GM20431 (cell line): ENCODE measurements around the gene THRAP3.
"Not testable (repeated sequence)": the region's sequence is repeated elsewhere in the genome, so short reads cannot be mapped to it uniquely, and the experiment has no call there.

Source experiments
- in situ Hi-C: fragments of 300-500 bp; cut with MseI, MboI; formaldehyde crosslinking; loops from one replicate; pipeline ENCODE4 v1.15.0; 2020; ENCODE audit warnings: low sequenced_read_pairs; ENCODE audit not compliant: unreplicated experiment

The THRAP3 gene

GRCh38 chr1:36223996-36224536 is at the start of gene THRAP3:
Gene THRAP3, plus strand, starts transcription at chr1:36224443. Its CDS starts 58,121 bp downstream, at chr1:36282564.
- in situ Hi-C loops: no loop called here

GRCh38 chr1:36174713-36175112 is 49.5 kb upstream of the THRAP3 start:
- in situ Hi-C loops: no loop called here

DNA sequence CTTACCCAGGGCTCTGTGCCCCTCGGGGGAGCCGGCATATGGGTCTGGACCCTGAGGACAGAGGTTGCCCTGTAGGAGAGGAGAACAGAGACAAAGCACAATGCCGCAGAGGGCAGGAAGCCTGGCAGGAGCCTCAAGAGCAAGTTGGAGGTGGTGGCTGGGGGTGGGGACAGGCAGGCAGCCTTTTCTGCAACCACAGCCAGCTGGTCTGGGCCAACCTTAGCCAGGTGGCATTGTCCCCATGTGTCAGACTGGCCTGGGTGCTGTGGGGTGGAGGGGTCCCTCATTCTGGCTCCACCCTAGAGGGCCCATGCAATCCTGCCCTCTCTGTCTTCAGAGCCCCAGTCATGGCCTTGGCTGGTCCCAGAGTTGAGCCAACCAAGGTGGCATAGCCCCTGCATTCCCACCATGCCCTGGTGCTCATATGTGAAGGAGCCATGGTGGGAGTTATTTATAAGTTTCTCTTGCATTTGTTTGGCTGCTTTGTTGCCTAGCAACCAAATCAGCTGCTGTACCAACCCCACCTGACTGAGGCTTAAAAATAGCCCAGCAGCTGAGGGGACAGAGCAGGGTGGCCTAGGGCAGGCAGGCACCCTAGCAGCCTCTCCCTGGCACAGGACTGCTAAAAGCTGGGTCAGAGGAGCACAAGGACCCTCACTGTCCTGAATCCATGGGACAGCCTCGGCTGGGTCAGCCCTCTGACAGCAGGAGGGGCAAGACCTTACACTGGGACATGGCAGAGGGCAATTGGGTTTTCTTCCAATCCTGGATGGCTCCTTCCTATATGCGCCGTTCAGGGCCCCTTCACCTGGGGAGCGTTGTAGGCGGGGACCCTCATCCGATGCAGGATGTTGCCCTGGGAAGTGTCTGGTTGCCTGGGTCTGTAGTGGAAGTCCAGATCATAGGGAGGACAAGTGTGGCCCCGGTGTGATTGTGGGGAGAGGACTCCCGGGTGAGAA is 48.8 kb upstream of the THRAP3 start:
- in situ Hi-C loops: no loop called here

DNA sequence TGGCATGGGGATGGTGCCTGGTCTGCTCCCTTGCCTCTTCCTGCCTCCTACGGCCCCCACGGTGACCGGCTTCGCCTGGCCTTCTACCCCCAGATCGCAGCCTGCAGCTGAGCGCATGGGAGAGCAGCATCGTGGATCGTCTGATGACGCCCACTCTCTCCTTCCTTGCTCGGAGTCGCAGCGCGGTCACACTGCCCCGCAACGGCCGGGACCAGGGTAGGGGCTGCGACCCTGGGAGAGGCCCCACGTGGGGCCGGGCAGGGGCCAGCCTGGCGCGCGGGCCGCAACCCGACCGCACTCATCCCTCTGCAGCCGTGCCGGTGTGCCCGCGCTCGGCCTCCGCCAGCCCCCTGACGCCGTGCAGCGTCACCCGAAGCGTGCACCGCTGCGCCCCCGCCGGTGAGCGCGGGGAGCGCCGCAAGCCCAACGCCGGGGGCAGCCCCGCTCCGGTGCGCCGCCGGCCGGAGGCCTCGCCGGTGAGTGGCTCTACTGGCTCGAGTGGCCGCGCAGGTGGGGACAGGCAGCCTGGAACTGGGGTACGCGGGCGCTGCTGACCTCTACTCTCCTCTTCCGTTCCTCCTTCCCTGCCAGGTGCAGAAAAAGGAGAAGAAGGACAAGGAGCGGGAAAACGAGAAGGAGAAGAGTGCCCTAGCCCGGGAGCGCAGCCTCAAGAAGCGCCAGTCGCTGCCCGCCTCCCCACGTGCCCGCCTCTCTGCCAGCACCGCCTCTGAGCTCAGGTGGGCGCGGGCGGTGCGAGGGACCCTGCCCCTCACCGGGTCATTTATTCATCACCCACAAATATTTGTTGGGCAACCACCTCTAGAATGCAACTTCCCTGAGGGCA is 47.9 kb upstream of the THRAP3 start:
- in situ Hi-C loops: no loop called here

DNA sequence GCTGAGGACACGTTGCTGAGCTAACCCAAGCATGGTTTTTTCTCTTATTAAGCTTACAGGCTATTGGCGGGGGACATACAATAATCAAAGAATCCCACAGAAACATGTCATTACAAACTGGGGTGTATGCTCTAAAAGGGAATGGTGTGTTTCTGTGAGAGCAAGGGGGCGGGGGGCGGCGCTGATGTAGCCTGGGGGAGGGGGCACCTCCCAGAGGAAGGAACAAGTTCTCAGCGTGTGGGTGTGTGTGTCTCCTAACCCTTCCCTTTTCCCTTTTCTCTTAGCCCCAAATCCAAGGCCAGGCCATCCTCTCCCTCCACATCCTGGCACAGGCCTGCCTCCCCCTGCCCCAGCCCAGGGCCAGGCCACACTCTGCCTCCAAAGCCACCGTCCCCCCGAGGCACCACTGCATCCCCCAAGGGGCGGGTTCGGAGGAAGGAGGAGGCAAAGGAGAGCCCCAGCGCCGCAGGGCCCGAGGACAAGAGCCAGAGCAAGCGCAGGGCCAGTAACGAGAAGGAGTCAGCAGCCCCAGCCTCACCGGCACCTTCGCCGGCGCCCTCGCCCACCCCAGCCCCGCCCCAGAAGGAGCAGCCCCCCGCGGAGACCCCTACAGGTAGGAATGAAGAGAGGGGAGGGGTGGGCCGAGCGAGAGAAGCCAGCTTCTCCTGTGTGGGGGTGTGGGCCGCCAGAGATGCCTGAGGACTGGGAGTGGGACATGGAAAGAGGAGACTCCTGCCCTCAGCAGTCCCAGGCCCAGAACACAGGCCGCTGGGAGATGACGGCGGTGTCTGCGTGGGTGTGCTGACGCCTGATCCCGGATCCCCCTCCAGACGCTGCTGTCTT is 46.4 kb upstream of the THRAP3 start:
- in situ Hi-C loops: no loop called here

DNA sequence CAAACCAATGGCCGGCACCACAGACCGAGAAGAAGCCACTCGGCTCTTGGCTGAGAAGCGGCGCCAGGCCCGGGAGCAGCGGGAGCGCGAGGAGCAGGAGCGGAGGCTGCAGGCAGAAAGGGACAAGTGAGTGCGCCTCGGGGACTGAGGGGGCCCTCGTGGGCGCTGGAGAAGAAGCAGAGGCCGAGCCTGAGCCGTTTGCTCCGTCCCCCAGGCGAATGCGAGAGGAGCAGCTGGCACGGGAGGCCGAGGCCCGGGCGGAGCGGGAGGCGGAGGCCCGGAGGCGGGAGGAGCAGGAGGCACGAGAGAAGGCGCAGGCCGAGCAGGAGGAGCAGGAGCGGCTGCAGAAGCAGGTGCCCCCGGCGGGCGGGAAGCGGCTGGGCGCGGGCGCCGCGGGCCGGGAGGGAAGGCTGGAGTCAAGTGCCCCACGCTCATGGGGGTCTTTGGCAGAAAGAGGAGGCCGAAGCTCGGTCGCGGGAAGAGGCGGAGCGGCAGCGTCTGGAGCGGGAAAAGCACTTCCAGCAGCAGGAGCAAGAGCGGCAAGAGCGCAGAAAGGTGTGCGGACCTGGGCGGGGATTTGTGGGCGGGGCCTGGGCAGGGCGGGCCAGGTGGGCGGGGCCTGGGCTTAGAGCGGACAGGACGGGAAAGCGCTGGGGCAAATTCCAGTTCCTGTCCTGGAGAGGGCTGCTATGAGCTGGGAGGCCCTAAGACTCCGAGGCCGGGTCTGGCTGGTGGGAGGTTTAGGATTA is 45.6 kb upstream of the THRAP3 start:
- in situ Hi-C loops: no loop called here

DNA sequence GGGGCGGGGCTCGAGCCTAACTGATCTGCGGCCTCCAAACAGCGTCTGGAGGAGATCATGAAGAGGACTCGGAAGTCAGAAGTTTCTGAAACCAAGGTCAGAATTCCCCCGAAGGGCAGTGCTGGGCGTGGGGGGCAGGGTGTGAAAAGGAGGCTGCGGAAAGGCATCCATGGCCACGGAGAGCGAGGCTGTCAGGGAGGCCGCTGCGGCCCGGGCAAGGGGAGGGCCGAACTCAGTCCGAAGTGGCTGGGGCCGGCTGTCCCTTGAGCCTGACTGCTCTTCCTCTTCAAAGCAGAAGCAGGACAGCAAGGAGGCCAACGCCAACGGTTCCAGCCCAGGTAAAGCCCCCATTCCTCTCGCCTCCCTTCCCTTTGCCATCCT is 45.0 kb upstream of the THRAP3 start:
- in situ Hi-C loops: no loop called here

DNA sequence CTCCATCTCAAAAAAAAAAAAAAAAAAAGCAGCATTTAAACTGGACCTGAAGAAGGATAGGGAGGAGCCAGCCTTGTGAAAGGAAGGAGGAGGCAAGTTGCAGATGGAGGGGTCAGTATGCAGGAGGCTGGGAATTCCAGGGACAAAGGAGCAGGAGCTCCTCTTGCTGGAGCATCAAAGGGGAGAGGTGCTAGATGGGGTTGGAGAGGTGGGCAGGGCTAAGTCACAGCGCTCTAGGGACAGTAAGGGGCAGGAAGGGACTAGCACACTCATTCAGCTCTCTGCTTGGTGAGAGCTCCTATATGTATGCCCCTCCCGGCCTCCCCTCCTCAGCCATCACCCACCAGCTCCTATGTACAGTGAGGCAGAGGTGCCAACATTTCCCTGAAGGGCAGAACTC is 41.5 kb upstream of the THRAP3 start:
- in situ Hi-C loops: no loop called here

DNA sequence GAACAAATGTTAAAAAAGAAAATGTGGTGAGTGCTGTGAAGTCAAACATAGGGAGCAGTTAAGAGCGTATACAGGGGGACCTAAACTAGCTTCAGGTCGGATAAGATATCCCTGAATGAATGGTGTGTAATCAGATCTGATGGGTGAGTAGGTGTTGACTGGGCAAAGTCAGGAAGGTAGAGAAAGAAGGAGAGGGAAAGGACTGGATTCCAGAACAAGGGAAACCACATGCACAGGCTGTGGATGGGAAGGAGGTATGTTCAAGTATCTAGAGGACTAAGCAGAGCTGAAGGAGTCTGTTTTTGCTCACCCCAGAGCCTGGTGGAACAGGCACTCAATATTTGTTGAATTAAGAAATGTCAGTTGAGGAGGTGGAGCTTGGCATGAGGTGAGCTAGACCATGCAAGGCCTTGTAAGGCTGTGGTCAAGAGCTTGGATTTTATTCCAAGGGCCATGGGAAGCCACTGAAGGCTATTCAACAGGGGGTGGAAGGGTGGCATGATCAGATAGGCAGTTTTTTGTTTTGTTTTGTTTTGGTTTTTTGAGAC is 40.9 kb upstream of the THRAP3 start:
- in situ Hi-C loops: no loop called here

DNA sequence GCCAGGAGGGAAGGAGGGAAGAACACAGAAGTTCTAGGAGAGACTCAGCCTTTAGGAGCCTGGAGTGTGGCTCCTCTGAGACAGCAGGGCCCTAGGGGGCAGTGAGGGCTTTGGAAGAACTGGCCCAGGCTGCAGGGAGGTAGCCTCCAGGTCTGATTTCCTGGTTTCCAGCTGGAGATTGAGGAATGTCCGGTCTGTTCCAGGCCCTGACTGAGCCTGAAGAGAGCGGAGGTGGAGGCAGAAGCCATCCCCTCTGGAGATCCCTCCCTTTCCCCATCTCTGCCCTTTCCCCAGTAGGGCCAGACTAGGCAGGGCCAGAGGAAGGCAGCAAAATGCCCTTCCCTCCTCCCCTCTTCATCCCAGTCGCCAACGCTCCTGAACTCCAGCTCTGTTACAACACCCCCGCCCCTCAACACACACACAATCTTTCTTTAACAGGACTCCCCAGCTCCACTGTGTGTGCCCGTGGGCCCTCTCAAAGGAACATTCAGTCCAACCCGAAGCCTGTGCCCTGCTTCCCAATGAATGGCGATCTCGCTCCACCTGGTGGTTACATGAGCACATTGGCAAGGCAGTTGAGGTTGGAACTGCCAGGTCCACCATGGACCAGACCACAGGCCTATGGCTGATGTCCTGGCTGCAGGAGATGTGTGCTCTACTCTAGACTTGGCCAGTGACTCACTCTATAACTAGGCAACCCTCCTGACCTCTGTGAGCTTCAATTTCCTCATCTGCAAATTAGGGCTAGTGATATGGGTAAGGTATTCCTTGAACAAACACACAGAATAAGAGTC is 36.2 kb upstream of the THRAP3 start:
- in situ Hi-C loops: no loop called here

DNA sequence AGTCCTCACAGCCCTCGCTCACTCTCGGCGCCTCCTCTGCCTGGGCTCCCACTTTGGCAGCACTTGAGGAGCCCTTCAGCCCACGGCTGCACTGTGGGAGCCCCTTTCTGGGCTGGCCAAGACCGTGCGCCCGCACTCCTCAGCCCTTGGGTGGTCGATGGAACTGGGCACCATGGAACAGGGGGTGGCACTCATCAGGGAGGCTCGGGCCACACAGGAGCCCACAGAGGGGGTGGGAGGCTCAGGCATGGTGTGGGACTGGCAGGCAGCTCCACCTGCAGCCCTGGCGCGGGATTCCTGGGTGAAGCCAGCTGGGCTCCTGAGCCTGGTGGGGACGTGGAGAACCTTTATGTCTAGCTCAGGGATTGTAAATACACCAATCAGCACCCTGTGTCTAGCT is 27.4 kb upstream of the THRAP3 start:
- in situ Hi-C loops: not testable (repeated sequence)

DNA sequence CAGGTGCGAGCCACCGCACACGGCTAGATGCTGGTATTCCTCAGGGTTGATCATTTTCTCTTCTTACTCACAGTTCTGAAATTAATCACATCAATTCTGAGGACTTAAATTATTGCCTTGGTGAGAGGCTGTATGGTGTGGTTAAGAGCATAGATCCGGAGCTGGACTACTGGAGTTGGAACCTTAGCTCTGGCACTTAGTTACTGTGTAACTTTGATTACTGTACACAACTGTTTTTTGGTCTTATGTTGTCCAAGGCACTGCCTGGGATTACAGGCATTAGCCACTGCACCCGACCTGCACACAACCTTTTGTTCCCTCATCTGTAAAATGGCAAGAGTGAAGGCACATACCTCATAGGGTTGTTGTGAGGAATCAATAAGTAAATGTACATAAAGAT is 25.6 kb upstream of the THRAP3 start:
- in situ Hi-C loops: no loop called here

DNA sequence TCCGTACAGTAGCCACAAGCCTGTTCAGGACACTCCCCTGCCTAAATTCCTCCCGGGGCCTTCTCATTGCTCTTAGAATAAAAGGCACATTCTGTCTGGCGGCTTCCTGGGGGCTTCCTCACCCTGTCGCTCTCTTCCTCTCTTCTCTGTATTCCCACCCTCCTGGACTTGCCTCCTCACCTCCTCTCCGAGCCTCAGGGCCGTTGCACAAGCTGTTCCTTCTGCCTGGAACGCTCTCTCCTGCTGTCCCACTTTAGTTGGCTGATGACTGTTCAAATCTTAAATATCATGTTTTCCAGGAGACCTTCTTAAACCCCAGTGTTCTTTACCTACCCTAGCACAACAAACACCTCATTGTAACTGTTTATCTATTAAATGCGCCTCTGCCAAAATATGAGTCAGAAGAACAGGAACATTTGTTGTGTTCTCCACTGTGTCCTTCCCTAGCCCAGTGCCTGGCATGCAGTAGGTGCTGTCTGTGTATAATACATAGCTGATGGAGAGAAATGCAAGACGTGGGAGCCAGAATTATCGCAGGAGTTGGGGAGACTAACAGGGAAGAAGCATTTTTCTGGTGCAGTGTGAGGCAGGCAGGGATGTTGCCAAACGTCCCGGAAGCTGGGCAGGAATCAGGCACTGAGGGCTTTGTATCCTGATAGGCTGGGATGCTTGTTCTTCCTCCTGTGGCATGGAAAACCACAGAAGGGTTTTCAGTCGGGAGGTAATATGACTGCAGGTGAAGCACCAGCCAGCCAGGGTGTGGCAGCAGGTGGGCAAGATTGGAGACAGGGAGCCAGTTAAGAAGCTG is 24.1 kb upstream of the THRAP3 start:
- in situ Hi-C loops: no loop called here

- in situ Hi-C loops: no loop called here
Observed at GRCh38 chr1:36203027-36203553, 21.2 kb upstream of the THRAP3 start.

- in situ Hi-C loops: no loop called here
Observed at GRCh38 chr1:36203554-36204346, 20.5 kb upstream of the THRAP3 start.

DNA sequence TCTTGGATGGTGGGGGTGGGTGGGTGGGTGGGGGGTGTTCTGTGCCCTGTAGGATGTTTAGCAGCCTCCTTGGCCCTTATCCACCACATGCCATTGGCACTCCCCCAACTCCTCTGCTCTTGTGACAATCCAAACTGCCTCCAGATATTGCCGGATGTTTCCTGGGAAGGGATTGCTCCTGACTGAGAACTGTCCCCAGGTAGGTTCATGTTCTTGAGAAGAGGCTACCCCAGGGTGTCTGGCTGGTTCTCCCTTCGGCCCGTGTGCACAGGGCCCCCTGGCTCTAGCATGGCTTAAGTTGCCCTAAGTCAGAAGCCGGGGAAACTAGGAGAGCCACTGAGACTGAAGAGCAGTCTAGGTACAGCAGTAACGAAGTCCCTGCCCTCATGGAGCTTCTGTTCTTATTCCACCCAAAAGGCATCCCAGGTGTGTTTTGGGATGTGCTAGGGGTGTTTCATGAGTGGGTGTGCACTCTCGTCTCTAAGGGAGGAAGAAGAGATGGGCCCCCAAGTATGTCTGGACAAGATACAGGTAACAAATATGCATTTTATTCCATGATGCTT is 19.8 kb upstream of the THRAP3 start:
- in situ Hi-C loops: no loop called here
